Mesodermal cell (in vitro differentiated cells): ENCODE measurements around the gene SIX1.

Source experiments
- H3K27ac ChIP-seq: 2 replicates; pipeline ENCODE4 v1.7.0; 2013; ENCODE audit warnings: mild to moderate bottlenecking, low read depth, low read length, moderate library complexity; ENCODE audit not compliant: severe bottlenecking
- H3K36me3 ChIP-seq: 2 replicates; pipeline ENCODE4 v1.7.1; 2013; ENCODE audit warnings: mild to moderate bottlenecking, low read length, moderate library complexity; ENCODE audit not compliant: control insufficient read depth, insufficient read depth
- H3K4me1 ChIP-seq: one replicate; pipeline ENCODE4 v1.7.1; 2013; ENCODE audit warnings: mild to moderate bottlenecking, low read length; ENCODE audit not compliant: insufficient read depth, control insufficient read depth, poor library complexity, severe bottlenecking
- H3K4me3 ChIP-seq: 2 replicates; pipeline ENCODE4 v1.7.0; 2013; ENCODE audit warnings: low read length, control low read depth, mild to moderate bottlenecking; ENCODE audit not compliant: insufficient read depth, poor library complexity, severe bottlenecking; ENCODE audit errors: extremely low read depth
- H3K9me3 ChIP-seq: 2 replicates; pipeline ENCODE4 v1.7.1; 2013; ENCODE audit warnings: mild to moderate bottlenecking, low read length, moderate library complexity; ENCODE audit not compliant: control insufficient read depth
- WGBS, 2 experiments: methylation state at CpG; one replicate each; pipeline ENCODE4 v1.1.5; 2013; ENCODE audit warnings: missing lambda C conversion rate in 2 of 2; ENCODE audit not compliant: insufficient coverage in 2 of 2; 5-methylcytosine and 5-hydroxymethylcytosine counted together

The SIX1 gene

DNA sequence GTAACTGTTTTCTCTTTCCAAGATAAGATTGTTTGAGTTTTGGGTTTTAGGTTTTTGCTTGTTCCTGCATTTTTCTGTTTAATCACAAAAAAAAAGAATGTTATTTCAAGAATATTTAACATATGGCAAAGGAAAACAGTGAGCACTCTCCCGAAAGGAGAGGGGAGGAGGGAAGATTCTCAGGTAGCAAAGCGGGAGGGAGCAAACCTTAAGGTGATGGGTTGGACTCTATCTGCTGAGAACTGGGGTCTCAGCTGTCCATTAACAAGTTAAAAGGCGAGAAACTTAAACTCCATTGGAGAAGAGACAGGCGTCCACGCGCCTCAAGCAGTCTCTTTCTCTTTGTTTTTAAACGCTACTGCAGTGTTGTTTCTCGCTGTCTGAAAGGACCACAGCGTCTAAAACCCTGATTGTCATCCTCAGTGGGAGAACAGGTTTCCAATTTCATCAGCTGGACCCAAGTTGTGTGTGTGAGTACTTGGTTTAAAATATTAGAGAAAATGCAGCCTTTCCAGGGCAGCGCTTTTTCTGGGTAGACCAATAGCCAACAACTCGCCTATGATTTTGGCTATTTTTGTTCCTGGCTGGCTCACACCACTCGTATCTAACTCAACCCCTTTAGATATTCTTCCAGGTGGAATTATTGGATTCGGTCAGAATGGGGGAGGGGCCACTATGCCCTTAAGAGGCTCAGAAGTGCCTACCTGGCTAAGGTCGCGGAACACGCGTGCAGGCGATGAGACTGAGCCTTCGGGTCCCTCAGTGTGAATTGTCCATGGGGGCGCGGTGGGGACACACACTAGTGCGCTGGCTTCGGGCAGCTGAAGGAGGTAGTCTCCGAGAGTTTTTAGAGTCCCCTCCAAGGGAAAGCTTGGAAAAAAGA, 8.2 kb downstream of the SIX1 start:
- Histone ChIP-seq H3K27ac (no peak overlapping the region), H3K9me3 (no peaks in the 10 kb centered on the region), H3K4me3 (no peak overlapping the region), H3K36me3 (no peaks in the 10 kb centered on the region), H3K4me1 (peaks cover 3% of the 10 kb centered on the region)
- WGBS, 2 experiments: 6% methylated on average over 15 to 18 of the region's 24 CpGs

DNA sequence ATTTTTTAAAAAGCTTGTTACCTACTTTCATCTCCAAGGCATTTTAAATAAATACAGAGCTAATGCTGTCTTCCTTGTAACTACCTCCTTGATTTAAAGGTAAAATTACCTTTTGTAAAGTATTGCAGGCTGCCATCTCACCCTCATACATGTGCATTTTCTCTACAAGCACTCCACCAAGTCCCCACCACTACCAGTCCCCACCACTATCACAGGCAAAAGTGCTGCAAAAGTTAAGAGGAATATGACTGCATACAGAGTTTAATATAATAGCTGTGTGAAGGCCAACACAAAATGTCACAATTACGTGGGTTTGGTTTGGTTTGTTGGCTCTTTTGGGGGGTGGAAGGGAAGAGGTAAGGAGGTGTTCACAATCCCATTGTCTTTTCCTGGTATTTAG, 9.6 kb downstream of the SIX1 start:
- Histone ChIP-seq H3K36me3 (no peaks in the 10 kb centered on the region), H3K27ac (no peak overlapping the region), H3K4me1 (peaks cover 3% of the 10 kb centered on the region), H3K9me3 (no peaks in the 10 kb centered on the region), H3K4me3 (no peak overlapping the region)
- no CpG with 5 or more reads among the region's 1 CpG for WGBS, 2 experiments

DNA sequence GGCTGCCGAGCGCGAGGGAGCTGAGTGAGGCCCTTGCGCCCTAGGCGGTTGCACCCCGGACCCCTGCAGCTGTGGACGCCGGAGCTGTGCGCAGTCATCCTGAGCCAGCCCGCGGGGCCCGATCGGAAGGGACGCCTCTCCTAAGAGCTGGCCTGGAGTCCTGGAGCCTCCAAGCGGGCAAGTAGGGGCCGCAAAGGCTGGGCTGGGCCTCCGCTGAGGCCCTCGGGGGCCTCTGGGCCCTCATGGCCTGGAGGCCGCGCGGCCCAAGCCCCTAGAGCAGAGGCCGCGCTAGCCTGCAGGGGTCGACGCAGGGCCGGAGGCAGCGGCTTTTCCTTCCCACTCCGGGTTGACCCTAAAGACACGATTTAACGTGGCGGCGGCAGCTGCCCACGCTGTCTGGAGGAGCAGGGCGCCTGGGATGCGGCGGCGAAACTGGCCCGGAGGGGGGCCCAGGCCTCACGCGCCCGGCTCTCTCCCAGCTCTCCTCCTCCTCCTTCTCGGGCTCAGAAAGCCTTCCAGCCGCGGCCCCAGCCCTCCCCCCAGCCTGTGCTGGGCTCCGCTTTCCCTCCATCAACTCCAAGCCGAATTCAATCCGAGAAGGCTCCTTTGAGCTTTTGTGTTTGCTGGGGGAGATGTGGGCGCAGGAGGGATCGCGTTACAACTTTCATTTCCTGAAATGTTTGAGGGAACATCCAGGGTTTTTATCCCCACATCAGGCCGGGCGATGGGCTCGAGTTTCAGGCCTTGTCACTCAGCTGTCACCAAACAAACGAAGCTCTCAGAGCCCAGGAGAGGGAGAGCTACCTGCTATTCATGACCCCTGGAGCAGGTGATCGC, 11.6 kb downstream of the SIX1 start:
- Histone ChIP-seq H3K36me3 (no peaks in the 10 kb centered on the region), H3K27ac (no peak overlapping the region), H3K4me1 (no peaks in the 10 kb centered on the region), H3K4me3 (no peak overlapping the region), H3K9me3 (no peaks in the 10 kb centered on the region)
- 2 to 4% methylated on average over 24 to 42 of the region's 55 CpGs for WGBS, 2 experiments

DNA sequence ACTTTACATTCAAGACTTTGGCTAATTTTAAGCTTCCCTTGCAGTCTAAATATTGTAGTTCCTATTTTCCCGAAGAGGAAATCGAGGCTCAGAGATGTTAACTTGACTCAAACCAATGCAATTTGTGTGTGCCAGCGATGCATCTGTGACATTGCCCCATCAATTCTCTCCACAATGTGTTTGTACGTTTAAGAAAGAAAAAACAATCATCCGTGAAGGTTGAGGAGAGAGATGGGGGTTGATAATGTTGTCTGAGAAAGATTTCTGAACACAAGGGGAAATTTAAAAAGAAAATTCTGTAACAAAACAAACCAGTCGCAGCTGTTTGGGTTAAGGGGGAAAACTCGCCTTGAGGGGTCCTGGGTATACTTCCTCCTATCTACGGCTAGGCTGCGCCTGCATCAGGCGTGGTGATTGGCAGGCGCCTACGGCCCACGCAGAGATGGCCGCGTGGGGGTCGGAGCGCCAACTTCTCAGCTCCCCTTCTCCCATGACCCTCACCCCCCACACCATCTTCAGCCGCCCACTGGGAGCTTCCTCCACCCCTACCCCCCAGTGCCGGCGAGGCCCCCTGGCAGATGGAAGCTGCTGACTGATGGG, 12.3 kb downstream of the SIX1 start:
- no peak overlapping the region for H3K27ac ChIP-seq
- H3K36me3 ChIP-seq: no peaks in the 10 kb centered on the region
- 37 to 75% methylated on average over 6 to 11 of the region's 20 CpGs for WGBS, 2 experiments
- H3K9me3 ChIP-seq: no peaks in the 10 kb centered on the region
- no peaks in the 10 kb centered on the region for H3K4me1 ChIP-seq
- H3K4me3 ChIP-seq: no peak overlapping the region

DNA sequence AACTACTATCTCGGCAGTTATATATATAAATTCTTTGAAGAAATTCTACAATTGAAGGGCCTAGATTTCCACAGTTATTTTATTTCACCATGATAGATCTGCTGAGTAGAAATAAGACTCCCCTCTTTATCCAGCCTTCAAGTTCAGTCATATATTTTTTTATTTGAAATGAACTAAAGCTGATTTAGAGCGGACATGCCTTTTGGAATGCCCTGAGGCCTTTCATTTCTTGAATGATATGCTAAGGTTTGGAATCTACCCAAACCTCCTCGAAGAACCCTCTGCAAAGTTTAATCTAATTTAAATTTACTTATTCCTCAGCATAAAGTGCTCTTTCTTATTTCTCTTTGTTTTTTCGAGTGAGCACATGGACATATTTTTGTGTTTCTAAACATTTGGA, 15.1 kb downstream of the SIX1 start:
- no peaks in the 10 kb centered on the region for H3K4me1 ChIP-seq
- no CpG with 5 or more reads among the region's 4 CpGs for WGBS, 2 experiments
- H3K9me3 ChIP-seq: no peaks in the 10 kb centered on the region
- no peak overlapping the region for H3K4me3 ChIP-seq
- H3K36me3 ChIP-seq: no peaks in the 10 kb centered on the region
- no peak overlapping the region for H3K27ac ChIP-seq

DNA sequence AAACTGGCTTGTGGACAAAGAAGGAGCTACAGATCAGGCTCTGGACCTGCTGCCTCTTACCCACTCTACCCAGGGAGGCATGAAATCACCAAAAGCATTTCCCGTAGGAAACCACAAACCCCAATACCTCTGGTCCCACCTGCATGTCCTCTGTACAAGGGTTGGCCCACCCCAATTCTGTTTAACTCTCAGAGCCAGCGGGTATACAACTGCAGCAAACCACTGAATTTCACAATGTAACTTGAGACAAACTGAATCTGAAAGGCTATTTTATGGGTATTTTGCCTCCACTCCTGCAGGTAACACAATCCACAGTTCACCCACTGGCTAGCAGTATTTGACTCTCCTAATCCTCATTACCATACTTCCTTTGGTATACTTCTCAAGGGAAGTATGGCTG, 16.5 kb downstream of the SIX1 start:
- Histone ChIP-seq H3K9me3 (no peaks in the 10 kb centered on the region), H3K4me3 (no peak overlapping the region), H3K4me1 (no peaks in the 10 kb centered on the region), H3K27ac (no peak overlapping the region), H3K36me3 (no peaks in the 10 kb centered on the region)
- 67 to 80% methylated on average over 1 of the region's 2 CpGs for WGBS, 2 experiments

DNA sequence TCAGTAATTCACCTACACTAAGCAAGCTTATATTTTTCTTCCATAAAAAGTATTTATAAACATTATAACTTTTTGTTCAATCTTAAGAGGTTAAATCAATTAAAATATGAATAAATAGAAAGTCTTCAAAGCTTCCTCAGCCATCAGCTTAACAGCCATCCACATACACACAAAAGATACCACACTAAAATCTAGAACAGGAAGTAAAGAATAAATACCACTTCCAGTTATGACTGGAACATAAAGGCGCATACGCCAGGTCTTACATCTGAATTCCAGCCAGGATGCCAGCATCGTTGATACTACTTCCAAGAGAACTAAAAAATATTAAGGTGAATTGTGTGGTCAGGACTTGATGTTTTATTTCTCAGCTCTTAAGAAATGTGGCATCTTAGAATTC, 17.0 kb downstream of the SIX1 start:
- H3K4me1 ChIP-seq: no peaks in the 10 kb centered on the region
- no peaks in the 10 kb centered on the region for H3K9me3 ChIP-seq
- no CpG with 5 or more reads among the region's 3 CpGs for WGBS, 2 experiments

DNA sequence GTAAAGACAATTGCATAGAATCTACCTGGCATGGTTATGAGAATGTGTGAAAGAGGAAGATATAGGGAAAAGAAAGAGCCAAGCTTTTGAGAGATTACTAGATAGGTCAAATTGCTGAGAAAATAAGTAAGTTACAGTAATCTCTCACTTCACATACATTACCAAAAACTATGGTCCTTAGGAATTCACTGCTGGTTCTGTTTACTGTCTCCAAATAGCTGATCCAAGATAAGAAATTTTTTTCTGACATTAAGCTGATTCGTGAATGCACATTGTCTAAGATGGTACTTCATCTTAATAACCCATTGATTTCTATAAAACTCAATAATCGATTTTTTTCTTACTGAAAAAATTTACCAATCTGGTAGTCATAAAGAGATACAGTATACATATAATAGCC, 17.4 kb downstream of the SIX1 start:
- H3K4me3 ChIP-seq: no peak overlapping the region
- no peaks in the 10 kb centered on the region for H3K36me3 ChIP-seq
- no peaks in the 10 kb centered on the region for H3K9me3 ChIP-seq
- H3K4me1 ChIP-seq: no peaks in the 10 kb centered on the region
- H3K27ac ChIP-seq: no peak overlapping the region
- WGBS, 2 experiments: no CpG with 5 or more reads among the region's 2 CpGs

More for the DNA sequence above, 17.0 kb downstream of the SIX1 start:
- H3K36me3 ChIP-seq: no peaks in the 10 kb centered on the region
- H3K27ac ChIP-seq: no peak overlapping the region
- no peak overlapping the region for H3K4me3 ChIP-seq

DNA sequence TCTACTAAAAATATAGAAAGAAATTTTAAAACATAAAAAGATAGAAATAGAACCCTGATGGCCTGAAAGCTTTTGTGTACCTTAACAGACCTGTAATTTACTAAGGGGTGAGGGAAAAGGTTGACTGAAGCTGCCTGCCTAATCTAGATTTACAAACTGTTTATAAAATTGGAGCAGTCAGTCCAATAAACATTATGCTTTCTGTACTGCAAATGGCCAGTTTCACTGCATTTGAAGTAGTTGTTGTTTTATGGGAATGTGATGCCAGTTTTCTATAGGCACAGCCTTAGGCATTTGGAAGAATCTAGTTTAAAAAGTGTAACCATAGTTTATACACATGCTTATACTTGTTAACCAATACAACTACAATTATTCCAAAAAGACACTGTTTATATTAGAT, 19.1 kb downstream of the SIX1 start:
- no peaks in the 10 kb centered on the region for H3K4me1 ChIP-seq
- no peaks in the 10 kb centered on the region for H3K9me3 ChIP-seq
- H3K36me3 ChIP-seq: no peaks in the 10 kb centered on the region
- no peak overlapping the region for H3K4me3 ChIP-seq
- H3K27ac ChIP-seq: no peak overlapping the region

DNA sequence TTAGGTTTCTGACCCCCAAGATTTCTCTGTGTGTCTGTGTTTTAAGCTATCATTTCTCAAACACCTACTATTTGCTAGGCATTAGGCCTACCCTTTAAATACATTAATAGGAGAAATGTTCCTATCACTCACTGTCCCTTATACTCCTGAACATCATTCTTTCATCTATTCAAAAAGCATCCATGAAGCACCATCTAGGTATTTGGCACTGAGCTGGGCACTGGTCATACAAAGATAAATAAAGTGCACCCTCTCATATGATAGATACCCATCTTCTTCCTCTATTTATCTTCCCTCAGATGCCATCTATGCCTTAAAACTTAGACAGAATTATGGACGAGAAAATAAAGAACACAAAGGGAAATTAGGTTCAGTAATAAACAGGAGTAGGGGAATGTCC, 20.4 kb downstream of the SIX1 start:
- H3K27ac ChIP-seq: no peak overlapping the region
- H3K4me3 ChIP-seq: no peak overlapping the region
- H3K36me3 ChIP-seq: no peaks in the 10 kb centered on the region
- no peaks in the 10 kb centered on the region for H3K9me3 ChIP-seq
- no peaks in the 10 kb centered on the region for H3K4me1 ChIP-seq
- no CpG with 5 or more reads among the region's 1 CpG for WGBS, 2 experiments

DNA sequence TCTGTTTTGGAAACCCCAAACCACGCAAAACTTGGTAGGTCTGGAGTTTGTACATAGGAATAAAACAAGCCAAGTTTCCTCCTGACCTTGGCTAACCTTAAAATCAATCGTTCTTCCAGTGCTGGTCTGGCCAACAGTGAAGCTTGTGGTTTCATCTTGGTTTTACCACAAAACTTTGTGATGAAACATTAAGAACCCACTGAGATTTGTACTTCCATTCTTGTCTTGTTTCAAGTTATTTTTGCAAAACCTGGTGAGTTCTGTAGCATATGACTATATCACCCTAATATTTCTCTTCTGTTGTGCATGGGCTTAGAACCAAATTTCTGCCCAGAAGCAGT, 26.4 kb downstream of the SIX1 start:
- Histone ChIP-seq H3K9me3 (no peaks in the 10 kb centered on the region), H3K27ac (no peak overlapping the region), H3K4me1 (no peaks in the 10 kb centered on the region), H3K36me3 (no peaks in the 10 kb centered on the region), H3K4me3 (no peak overlapping the region)
- 82% methylated on average over 2 of the region's 2 CpGs for WGBS, 2 experiments
